IMR-90 (cell line): ENCODE measurements around the gene GPC5. TPM values are rescaled to one million over a fixed set of nuclear protein-coding genes. Genes with fewer than 3 reads are reported as not detected.

Experiments
- ATAC-seq: fragments of 200-7000 bp; cut with Tn5 transposase; 2 replicates; pipeline ENCODE4 v1.9.1; 2020; ENCODE audit warnings: low read depth, mild to moderate bottlenecking, moderate library complexity
- BruUV-seq: library from RNA; stranded (reverse); fragments of 400-500 nt; replicated peaks from 2 replicates; lab custom pipeline; 2021; lab: Mats Ljungman, UMichigan
- CTCF ChIA-PET: fragments of 300-600 bp; formaldehyde crosslinking; extraction: SDS; loops from one replicate; lab custom pipeline; 2021; ENCODE audit warnings: antibody characterized with exemption; lab: Yijun Ruan, JAX
- POLR2A ChIA-PET: fragments of 300-600 bp; sonication (Branson Sonifier 250); formaldehyde crosslinking; loops from one replicate; lab custom pipeline; 2022; ENCODE audit warnings: antibody characterized with exemption; ENCODE audit not compliant: unreplicated experiment; lab: Charles Lee
- DNase-seq: peaks from one replicate; pipeline ENCODE4 v3.0.0; 2013
- H2AFZ ChIP-seq: replicated peaks from 2 replicates; pipeline ENCODE3; 2013; ENCODE audit warnings: low read length, mild to moderate bottlenecking; ENCODE audit not compliant: poor library complexity
- H2AK5ac ChIP-seq: 2 replicates; pipeline ENCODE4 v1.6.1; 2013; ENCODE audit warnings: low read depth, low read length, inconsistent platforms
- H2AK9ac ChIP-seq: replicated peaks from 2 replicates; pipeline ENCODE3; 2013; ENCODE audit warnings: mild to moderate bottlenecking, low read depth, low read length, moderate library complexity; ENCODE audit not compliant: poor library complexity
- H2BK120ac ChIP-seq: 2 replicates; pipeline ENCODE4 v1.6.1; 2013; ENCODE audit warnings: low read depth, low read length, inconsistent platforms
- H2BK15ac ChIP-seq: 3 replicates; pipeline ENCODE4 v1.6.1; 2013; ENCODE audit warnings: low read depth, low read length, inconsistent platforms
- H2BK20ac ChIP-seq: 2 replicates; pipeline ENCODE4 v1.6.1; 2013; ENCODE audit warnings: low read depth, mild to moderate bottlenecking, inconsistent platforms, low read length, moderate library complexity
- H2BK5ac ChIP-seq: 2 replicates; pipeline ENCODE4 v1.6.1; 2013; ENCODE audit warnings: mild to moderate bottlenecking, low read depth, low read length, inconsistent platforms; ENCODE audit not compliant: poor library complexity, severe bottlenecking
- H3K14ac ChIP-seq: replicated peaks from 2 replicates; pipeline ENCODE4 v1.6.1; 2013; ENCODE audit warnings: low read depth, low read length, inconsistent platforms
- H3K18ac ChIP-seq: 2 replicates; pipeline ENCODE4 v1.6.1; 2013; ENCODE audit warnings: low read depth, low read length, control low read depth
- H3K23ac ChIP-seq: 2 replicates; pipeline ENCODE4 v1.6.1; 2013; ENCODE audit warnings: low read depth, low read length, inconsistent platforms
- H3K27ac ChIP-seq: 2 replicates; pipeline ENCODE4 v1.5.1; 2013; ENCODE audit warnings: mild to moderate bottlenecking, control low read depth, low read length; ENCODE audit not compliant: insufficient read depth
- H3K27me3 ChIP-seq: 2 replicates; pipeline ENCODE4 v1.6.1; 2013; ENCODE audit warnings: low read length; ENCODE audit not compliant: control insufficient read depth, insufficient read depth
- H3K36me3 ChIP-seq: 2 replicates; pipeline ENCODE4 v1.6.1; 2013; ENCODE audit warnings: low read length, mixed read lengths; ENCODE audit not compliant: control insufficient read depth, insufficient read depth
- H3K4ac ChIP-seq: 2 replicates; pipeline ENCODE4 v1.6.1; 2013; ENCODE audit warnings: low read depth, low read length, inconsistent platforms
- H3K4me1 ChIP-seq: 2 replicates; pipeline ENCODE4 v1.6.1; 2013; ENCODE audit warnings: low read length, mixed read lengths; ENCODE audit not compliant: control insufficient read depth, insufficient read depth
- H3K4me2 ChIP-seq: 2 replicates; pipeline ENCODE4 v1.6.1; 2013; ENCODE audit warnings: low read depth, mild to moderate bottlenecking, control low read depth, low read length, moderate library complexity
- H3K4me3 ChIP-seq: 2 replicates; pipeline ENCODE4 v1.5.1; 2013; ENCODE audit warnings: low read depth, mild to moderate bottlenecking, control low read depth, low read length, moderate library complexity; ENCODE audit not compliant: insufficient read depth
- H3K56ac ChIP-seq: 2 replicates; pipeline ENCODE4 v1.6.1; 2013; ENCODE audit warnings: low read length, inconsistent platforms; ENCODE audit not compliant: insufficient read depth; ENCODE audit errors: extremely low read depth
- H3K79me1 ChIP-seq, 2 experiments: 2 replicates each; pipeline ENCODE4 v1.6.1; 2013; ENCODE audit warnings: low read length in 2 of 2, inconsistent platforms in 1 of 2, low read depth in 1 of 2
- H3K9ac ChIP-seq: 2 replicates; pipeline ENCODE4 v1.6.1; 2013; ENCODE audit warnings: low read depth, low read length, control low read depth
- H3K9me1 ChIP-seq: 2 replicates; pipeline ENCODE4 v1.6.1; 2013; ENCODE audit warnings: low read length, inconsistent platforms; ENCODE audit not compliant: insufficient read depth
- H3K9me3 ChIP-seq: 2 replicates; pipeline ENCODE4 v1.6.1; 2013; ENCODE audit warnings: low read length; ENCODE audit not compliant: control insufficient read depth, insufficient read depth
- H4K20me1 ChIP-seq: 2 replicates; pipeline ENCODE4 v1.6.1; 2013; ENCODE audit warnings: low read length, inconsistent platforms; ENCODE audit not compliant: insufficient read depth
- H4K5ac ChIP-seq: 2 replicates; pipeline ENCODE4 v1.6.1; 2013; ENCODE audit warnings: mild to moderate bottlenecking, low read depth, low read length, control low read depth
- H4K8ac ChIP-seq, 2 experiments: 2 replicates each; pipeline ENCODE4 v1.6.1; 2013; ENCODE audit warnings: low read depth in 2 of 2, low read length in 2 of 2, control low read depth in 1 of 2, inconsistent platforms in 1 of 2
- H4K91ac ChIP-seq: 2 replicates; pipeline ENCODE4 v1.6.1; 2013; ENCODE audit warnings: low read depth, low read length, inconsistent platforms; ENCODE audit not compliant: insufficient read depth
- BHLHE40 ChIP-seq: fragments of 150-350 bp; IDR thresholded peaks from 2 replicates; pipeline ENCODE4 v1.6.1; 2016; ENCODE audit warnings: mild to moderate bottlenecking, low read depth, low read length
- CEBPB ChIP-seq: IDR thresholded peaks from 2 replicates; pipeline ENCODE4 v1.6.1; 2012; ENCODE audit warnings: low read depth, low read length, improper control_type of control experiment
- CHD1 ChIP-seq: IDR thresholded peaks from 2 replicates; pipeline ENCODE4 v1.6.1; 2012; ENCODE audit warnings: low read depth, low read length, improper control_type of control experiment
- FOS ChIP-seq: fragments of 150-350 bp; IDR thresholded peaks from 2 replicates; pipeline ENCODE4 v1.6.1; 2016; ENCODE audit warnings: low read depth, low read length
- MAFK ChIP-seq: IDR thresholded peaks from 2 replicates; pipeline ENCODE4 v1.6.1; 2012; ENCODE audit warnings: low read depth, low read length, improper control_type of control experiment
- MAZ ChIP-seq: IDR thresholded peaks from 2 replicates; pipeline ENCODE4 v1.6.1; 2012; ENCODE audit warnings: low read depth, mild to moderate bottlenecking, low read length, improper control_type of control experiment, moderate library complexity, borderline replicate concordance
- MXI1 ChIP-seq: IDR thresholded peaks from 2 replicates; pipeline ENCODE4 v1.6.1; 2012; ENCODE audit warnings: low read depth, mild to moderate bottlenecking, low read length, moderate library complexity, borderline replicate concordance
- NFE2L2 ChIP-seq: fragments of 150-350 bp; IDR thresholded peaks from 2 replicates; pipeline ENCODE4 v1.6.1; 2016; ENCODE audit warnings: low read depth, mild to moderate bottlenecking, low read length
- POLR2A ChIP-seq: IDR thresholded peaks from 2 replicates; pipeline ENCODE4 v1.6.1; 2012; ENCODE audit warnings: mild to moderate bottlenecking, low read depth, low read length
- RAD21 ChIP-seq: IDR thresholded peaks from 2 replicates; pipeline ENCODE4 v1.6.1; 2012; ENCODE audit warnings: low read length, improper control_type of control experiment
- RCOR1 ChIP-seq: IDR thresholded peaks from 2 replicates; pipeline ENCODE4 v1.6.1; 2012; ENCODE audit warnings: mild to moderate bottlenecking, low read length, improper control_type of control experiment; ENCODE audit not compliant: insufficient replicate concordance
- SMC3 ChIP-seq: fragments of 150-350 bp; IDR thresholded peaks from 2 replicates; pipeline ENCODE4 v1.6.1; 2016; ENCODE audit warnings: low read depth, mild to moderate bottlenecking, antibody characterized with exemption, low read length, moderate library complexity
- WGBS, 2 experiments: methylation state at CpG; one replicate each; pipeline versions ENCODE4 v1.1.5 to v1.1.7; 2013; ENCODE audit warnings: missing lambda C conversion rate in 2 of 2; ENCODE audit not compliant: insufficient read length in 1 of 2; ENCODE audit errors: extremely low coverage in 2 of 2; 5-methylcytosine and 5-hydroxymethylcytosine counted together
- dilution Hi-C: fragments of 300-500 bp; cut with HindIII; formaldehyde crosslinking; loops from one replicate; pipeline ENCODE4 v1.14.3; 2018; ENCODE audit warnings: low sequenced_read_pairs; ENCODE audit not compliant: unreplicated experiment
- in situ Hi-C: fragments of 300-500 bp; cut with MboI; formaldehyde crosslinking; loops from 3 replicates; pipeline ENCODE4 v1.14.3; 2019; ENCODE audit warnings: low sequenced_read_pairs, inconsistent platforms, mixed read lengths
- intact Hi-C: fragments of 100-400 bp; cut with micrococcal nuclease; formaldehyde crosslinking; loops from 2 replicates; pipeline ENCODE4 v1.10.0; 2022
- polyA plus RNA-seq, 3 experiments: library from polyadenylated mRNA; depleted of rRNA; stranded (reverse); fragments of >200 nt; gene quantifications; 2 replicates each; pipeline ENCODE4 v1.2.3, GENCODE V29; 2012; ENCODE audit warnings: low replicate concordance in 1 of 3
- total RNA-seq: library from RNA; depleted of rRNA; stranded (reverse); fragments of >200 nt; gene quantifications from 2 replicates; pipeline ENCODE4 v1.2.3, GENCODE V29; 2012
- TF ChIP-seq, protein P1 (sequence below): fragments of 150-350 bp; IDR thresholded peaks from 2 replicates; pipeline ENCODE4 v1.6.1; 2016; ENCODE audit warnings: low read depth, mild to moderate bottlenecking, low read length, moderate library complexity, borderline replicate concordance
- TF ChIP-seq, protein P2 (sequence below): conservative IDR thresholded peaks from 2 replicates; pipeline ENCODE4 v1.5.1; 2012; ENCODE audit warnings: mild to moderate bottlenecking, low read depth, low read length, improper control_type of control experiment
- TF ChIP-seq, protein P3 (sequence below): fragments of 150-350 bp; IDR thresholded peaks from 2 replicates; pipeline ENCODE4 v1.6.1; 2017; ENCODE audit warnings: mild to moderate bottlenecking, antibody characterized with exemption, low read length, low read depth

Gene GPC5
- total and polyA plus RNA-seq, 2 of the 4 experiments (the other 2 are of a cell fraction), result 0.94 to 1.8 TPM

DNA sequence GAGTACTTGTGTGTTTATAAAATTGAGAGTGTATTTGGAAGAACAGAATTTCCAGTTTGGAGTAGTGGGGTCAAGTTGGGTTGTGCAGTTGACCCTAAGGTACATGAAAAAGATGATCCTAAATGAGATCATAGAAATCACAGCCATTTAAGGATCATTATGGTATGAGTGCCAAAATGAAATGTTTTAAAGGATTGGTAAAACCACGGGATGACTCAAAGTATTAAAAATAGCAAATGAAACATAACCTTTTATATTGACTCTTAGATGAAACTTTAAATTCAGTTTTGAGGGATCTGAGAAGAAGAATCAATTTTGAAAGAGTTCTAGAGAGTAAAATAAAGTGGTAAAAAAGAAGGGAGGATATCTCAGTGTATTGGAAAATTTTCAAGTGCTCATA, 773.8 kb downstream of the GPC5 start:
- in situ Hi-C loops, result no loop called here
- no peak for ATAC-seq

More for the DNA sequence above, 773.8 kb downstream of the GPC5 start:
- BruUV-seq, result no TSS peak
- ChIA-PET CTCF (no interaction called here), POLR2A (no interaction called here)
- H4K5ac ChIP-seq, result no peak overlapping the region
- H2BK15ac ChIP-seq, result no peak overlapping the region
- dilution Hi-C loops (no loop called here), intact Hi-C loops (no loop called here)
- no peaks in the 10 kb centered on the region for H3K79me1 ChIP-seq
- no peak overlapping the region for H3K4me3 ChIP-seq
- no peak overlapping the region for H3K18ac ChIP-seq
- H3K9me1 ChIP-seq, result no peaks in the 10 kb centered on the region
- peak; percentile 3 for DNase-seq
- no peaks in the 10 kb centered on the region for H4K20me1 ChIP-seq
- H3K36me3 ChIP-seq, result no peaks in the 10 kb centered on the region
- TF ChIP-seq, protein P1, sequence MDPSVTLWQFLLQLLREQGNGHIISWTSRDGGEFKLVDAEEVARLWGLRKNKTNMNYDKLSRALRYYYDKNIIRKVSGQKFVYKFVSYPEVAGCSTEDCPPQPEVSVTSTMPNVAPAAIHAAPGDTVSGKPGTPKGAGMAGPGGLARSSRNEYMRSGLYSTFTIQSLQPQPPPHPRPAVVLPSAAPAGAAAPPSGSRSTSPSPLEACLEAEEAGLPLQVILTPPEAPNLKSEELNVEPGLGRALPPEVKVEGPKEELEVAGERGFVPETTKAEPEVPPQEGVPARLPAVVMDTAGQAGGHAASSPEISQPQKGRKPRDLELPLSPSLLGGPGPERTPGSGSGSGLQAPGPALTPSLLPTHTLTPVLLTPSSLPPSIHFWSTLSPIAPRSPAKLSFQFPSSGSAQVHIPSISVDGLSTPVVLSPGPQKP, result no peak
- TF ChIP-seq, protein P2, sequence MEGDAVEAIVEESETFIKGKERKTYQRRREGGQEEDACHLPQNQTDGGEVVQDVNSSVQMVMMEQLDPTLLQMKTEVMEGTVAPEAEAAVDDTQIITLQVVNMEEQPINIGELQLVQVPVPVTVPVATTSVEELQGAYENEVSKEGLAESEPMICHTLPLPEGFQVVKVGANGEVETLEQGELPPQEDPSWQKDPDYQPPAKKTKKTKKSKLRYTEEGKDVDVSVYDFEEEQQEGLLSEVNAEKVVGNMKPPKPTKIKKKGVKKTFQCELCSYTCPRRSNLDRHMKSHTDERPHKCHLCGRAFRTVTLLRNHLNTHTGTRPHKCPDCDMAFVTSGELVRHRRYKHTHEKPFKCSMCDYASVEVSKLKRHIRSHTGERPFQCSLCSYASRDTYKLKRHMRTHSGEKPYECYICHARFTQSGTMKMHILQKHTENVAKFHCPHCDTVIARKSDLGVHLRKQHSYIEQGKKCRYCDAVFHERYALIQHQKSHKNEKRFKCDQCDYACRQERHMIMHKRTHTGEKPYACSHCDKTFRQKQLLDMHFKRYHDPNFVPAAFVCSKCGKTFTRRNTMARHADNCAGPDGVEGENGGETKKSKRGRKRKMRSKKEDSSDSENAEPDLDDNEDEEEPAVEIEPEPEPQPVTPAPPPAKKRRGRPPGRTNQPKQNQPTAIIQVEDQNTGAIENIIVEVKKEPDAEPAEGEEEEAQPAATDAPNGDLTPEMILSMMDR, result no peak
- TF ChIP-seq POLR2A (no peak), CEBPB (no peak), MXI1 (no peak), CHD1 (no peak), RAD21 (no peak), MAFK (no peak), MAZ (no peak), FOS (no peak), SMC3 (no peak), NFE2L2 (no peak), BHLHE40 (no peak), RCOR1 (no peak)
- TF ChIP-seq, protein P3, sequence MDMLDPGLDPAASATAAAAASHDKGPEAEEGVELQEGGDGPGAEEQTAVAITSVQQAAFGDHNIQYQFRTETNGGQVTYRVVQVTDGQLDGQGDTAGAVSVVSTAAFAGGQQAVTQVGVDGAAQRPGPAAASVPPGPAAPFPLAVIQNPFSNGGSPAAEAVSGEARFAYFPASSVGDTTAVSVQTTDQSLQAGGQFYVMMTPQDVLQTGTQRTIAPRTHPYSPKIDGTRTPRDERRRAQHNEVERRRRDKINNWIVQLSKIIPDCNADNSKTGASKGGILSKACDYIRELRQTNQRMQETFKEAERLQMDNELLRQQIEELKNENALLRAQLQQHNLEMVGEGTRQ, result no peak
- H2BK5ac ChIP-seq, result no peak overlapping the region
- H2AFZ ChIP-seq, result no peak overlapping the region
- no peak overlapping the region for H2BK120ac ChIP-seq
- no peak overlapping the region for H3K23ac ChIP-seq
- no peak overlapping the region for H2AK9ac ChIP-seq
- H3K4me2 ChIP-seq, result no peak overlapping the region
- no peak overlapping the region for H4K8ac ChIP-seq
- no peak overlapping the region for H3K56ac ChIP-seq
- H3K27ac ChIP-seq, result no peak overlapping the region
- H3K27me3 ChIP-seq, result no peaks in the 10 kb centered on the region
- no CpG with 5 or more reads among the region's 1 CpG for WGBS, 2 experiments
- H4K91ac ChIP-seq, result no peak overlapping the region
- H3K4ac ChIP-seq, result no peak overlapping the region
- no peaks in the 10 kb centered on the region for H3K9me3 ChIP-seq
- no peak overlapping the region for H3K14ac ChIP-seq
- H2AK5ac ChIP-seq, result no peak overlapping the region
- no peaks in the 10 kb centered on the region for H3K4me1 ChIP-seq
- no peak overlapping the region for H2BK20ac ChIP-seq
- H3K9ac ChIP-seq, result no peak overlapping the region
